Measurements from ENCODE around the gene API5.

DNA sequence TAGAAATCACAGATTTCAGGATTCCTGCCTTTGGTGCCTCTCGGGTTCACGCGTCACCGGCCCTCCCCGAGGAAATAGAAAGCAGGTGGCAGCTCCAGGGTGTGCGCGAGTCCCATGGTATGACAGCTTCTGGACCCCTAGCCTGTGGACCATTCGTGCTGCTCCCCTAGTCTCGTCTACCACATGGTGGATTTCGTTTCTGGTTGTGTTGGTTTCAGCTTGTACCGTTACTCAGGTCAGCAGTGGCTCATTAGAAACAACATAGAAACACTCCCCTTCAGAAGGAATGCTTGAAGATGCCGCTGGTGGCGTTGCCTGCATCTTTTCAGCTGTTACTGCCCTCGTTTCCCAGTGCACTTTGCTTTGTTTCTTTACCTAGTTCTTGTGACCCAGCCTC lies 47.6 kb downstream of the API5 start:
- TF ChIP-seq, protein P1, sequence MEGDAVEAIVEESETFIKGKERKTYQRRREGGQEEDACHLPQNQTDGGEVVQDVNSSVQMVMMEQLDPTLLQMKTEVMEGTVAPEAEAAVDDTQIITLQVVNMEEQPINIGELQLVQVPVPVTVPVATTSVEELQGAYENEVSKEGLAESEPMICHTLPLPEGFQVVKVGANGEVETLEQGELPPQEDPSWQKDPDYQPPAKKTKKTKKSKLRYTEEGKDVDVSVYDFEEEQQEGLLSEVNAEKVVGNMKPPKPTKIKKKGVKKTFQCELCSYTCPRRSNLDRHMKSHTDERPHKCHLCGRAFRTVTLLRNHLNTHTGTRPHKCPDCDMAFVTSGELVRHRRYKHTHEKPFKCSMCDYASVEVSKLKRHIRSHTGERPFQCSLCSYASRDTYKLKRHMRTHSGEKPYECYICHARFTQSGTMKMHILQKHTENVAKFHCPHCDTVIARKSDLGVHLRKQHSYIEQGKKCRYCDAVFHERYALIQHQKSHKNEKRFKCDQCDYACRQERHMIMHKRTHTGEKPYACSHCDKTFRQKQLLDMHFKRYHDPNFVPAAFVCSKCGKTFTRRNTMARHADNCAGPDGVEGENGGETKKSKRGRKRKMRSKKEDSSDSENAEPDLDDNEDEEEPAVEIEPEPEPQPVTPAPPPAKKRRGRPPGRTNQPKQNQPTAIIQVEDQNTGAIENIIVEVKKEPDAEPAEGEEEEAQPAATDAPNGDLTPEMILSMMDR (IDR thresholded peaks at IDR 0.05 in 8 of 11, conservative IDR thresholded peaks at IDR 0.05 in 3 of 11) = no peak
- TF ChIP-seq POLR2A (IDR thresholded peaks at IDR 0.05) (no peak), POLR2AphosphoS5 (IDR thresholded peaks at IDR 0.05) (no peak)
